HL-60/S4 treated with phorbol 12-myristate 13-acetate at 8.2 ng/mL for 4 days and 3 days (cell line): ENCODE results near the gene MYO18B.

Experiments
- in situ Hi-C: fragments of 300-500 bp; cut with MboI; formaldehyde crosslinking; loops from 2 replicates; pipeline ENCODE4 v1.15.0; 2022; ENCODE audit warnings: low sequenced_read_pairs

The MYO18B gene

DNA sequence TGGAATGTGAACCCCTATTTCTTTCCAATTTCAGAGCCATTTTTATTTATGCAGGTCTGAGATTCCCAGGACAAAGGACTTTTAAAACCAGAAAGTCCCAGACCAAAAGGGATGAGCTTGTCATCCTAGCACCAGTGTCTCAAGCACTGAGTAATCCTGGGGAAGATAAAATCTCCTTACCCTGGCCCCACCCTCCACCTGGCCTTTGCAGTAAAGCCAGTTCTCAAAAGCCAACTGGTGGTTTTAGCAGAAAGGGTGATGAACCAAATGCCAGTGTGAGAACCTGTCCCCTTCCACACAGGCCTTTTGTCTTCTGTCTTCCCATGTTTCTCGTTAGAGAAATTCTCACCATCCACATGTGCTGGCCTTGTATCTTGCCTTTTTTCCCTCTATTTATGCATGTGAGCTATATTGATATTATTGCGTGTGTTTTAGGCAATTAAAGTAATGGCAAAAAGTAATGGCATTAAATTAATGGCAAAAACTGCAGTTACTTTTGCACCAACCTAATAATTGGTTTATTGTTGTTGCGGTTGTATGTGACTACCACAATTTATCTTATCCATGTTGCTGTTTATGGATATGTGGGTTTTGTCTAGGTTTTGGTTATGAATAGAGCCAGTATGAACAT, 191.3 kb downstream of the MYO18B start:
- in situ Hi-C loops, result no loop called here

DNA sequence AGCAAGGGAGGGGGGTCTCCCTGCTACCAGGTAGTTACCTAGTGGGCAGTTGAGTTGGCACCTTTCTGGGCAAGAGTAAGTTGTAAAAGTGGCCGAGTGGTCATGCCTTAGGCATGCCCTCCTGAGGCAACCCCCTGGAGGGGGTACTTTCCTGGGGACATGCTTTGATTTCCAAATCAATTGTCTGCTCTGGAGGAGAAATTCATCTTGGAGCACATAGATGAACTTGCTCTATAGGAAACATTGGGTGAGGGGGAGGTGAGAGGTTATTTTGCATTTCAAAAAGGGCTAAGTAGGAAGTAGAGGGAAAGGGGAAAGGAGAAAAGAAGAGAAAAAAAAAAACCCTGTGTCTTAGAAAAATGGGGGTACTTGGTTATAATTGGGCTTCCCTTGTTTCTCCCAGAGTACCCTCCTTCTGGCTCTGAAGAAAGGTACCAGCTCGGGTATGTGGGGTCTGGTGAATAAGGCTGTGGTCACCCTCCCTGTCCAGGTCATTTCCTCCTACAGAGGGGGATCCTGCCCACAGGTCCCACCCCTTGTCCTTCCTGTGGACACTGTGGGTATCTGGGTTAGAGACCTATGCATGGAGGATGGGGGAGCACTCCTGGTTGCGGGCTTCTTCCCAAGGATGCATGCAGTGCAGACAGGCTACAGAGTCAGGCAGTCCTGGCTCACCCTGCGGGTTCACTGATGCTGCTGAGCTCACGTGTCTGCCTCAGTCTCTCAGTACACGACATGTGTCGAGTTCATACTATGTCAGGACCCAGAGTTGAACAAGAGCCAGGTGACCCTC, 193.5 kb downstream of the MYO18B start:
- in situ Hi-C loops, result no loop called here

DNA sequence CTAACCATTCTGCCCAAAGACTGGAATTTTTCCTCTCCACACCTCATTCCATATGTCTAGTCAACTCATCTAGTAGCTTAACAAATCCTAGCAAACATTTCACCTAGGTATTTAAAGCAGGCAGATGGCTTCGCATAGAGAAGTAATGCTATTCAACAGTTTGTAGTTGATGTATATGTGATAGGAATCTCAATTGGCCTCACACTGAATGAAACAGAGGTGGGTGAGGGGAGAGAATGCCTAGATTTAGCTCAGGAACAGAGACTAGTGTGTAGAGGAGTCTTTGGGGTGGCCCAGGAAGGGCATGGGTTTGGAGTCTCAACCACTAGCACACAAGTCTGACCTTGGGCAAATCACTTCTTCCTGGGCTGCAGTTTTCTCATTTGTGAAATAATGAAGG, 196.2 kb downstream of the MYO18B start:
- in situ Hi-C loops, result no loop called here

DNA sequence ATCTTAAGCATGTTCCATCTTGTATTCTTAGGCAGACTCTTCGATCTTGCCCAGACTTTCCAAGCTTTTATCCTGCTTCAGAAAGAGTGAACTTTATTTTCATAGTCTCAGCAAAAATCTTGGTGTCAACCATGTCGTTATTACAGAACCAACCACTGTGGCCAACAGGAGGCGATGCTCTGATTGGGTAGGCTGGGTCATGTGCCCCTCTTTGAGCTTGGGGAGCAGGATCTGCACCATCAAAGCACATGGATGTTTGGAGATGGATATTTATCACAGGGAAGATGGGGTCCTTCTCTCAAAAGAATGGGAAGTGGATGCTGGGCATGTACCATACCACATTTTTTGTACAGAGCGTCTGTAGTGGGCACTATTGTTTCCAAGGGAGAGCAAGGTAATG, 197.4 kb downstream of the MYO18B start:
- in situ Hi-C loops, result no loop called here

DNA sequence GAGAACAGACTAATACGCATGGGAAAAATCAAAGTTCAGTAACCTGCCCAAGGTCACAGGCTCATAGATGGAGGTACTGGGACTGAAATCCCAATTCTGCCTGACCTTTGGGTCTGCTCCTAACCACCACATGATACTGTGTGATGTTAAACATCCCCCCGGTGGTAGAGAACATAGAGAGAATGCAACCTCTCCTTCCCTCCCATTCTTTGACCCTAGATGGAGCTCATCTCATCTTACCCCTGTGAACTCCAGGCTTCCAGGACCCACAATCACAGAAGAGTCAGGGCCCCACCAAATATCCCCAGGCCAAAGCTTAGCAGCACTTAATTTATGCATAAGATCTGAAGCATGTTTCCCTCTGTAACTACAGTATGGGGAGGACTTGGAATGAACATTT, 198.5 kb downstream of the MYO18B start:
- in situ Hi-C loops, result no loop called here

DNA sequence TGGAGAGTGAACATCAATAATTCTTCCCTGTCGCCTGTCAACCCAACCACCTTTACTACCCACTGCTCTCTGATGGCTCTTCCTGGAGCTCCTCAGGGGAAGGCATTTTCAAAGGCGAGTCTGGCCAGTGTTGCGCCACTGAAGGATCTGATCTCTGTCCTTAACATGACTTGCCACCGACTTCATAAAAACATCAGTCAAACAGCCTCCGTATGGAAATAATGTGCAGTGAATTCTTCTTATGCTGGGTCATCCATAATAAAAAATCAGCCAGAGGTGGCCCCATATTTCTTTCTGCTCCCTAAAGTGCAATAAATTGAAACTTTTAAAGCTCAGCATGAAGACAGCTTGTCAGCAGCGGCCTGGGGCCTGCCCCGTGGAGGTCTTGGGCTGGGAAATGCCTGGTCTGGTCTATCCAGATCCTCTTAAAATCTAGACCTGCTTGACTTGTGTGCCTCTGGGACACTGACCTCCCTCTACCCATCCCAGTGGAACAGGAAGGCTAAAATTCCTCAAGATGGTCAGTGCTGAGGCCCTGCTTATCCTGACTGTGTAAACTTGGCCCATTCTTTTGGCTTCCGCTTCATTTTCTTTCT, 199.5 kb downstream of the MYO18B start:
- in situ Hi-C loops, result no loop called here

DNA sequence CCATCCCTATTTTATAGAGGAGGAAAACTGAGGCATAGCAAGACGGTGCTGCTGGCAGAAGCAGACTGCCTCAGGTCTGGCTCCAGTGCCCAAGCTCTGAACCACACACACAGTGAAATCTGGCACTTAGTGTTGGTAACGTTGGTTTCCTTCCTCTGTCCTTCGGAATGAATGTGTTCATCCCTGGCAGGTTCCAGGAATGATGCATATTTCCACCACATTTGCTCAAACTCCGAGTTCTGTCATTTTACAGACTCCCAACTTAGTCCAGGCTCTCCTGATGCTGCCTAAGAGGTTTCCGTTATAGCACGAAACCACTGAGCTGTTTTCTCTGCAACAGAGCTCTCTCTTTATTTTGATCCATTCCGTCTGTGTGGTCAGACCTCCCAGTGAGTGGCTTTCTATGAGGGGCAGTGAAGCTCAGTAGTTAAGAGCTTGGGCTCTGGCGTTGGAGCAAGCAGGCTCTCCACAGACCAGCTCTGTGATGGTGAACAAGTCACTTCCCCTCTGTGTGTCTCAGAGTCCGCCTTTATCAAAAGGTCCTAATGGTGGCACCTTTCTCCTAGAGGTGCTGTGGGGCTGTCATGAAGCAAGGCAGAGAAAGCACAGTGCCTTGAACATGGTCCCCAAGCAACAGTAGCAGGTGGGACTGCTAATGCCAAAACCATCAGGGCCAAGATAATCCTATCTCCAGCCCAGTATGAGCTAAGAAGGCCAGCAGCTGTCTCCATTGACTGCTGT, 200.3 kb downstream of the MYO18B start:
- in situ Hi-C loops, result no loop called here

DNA sequence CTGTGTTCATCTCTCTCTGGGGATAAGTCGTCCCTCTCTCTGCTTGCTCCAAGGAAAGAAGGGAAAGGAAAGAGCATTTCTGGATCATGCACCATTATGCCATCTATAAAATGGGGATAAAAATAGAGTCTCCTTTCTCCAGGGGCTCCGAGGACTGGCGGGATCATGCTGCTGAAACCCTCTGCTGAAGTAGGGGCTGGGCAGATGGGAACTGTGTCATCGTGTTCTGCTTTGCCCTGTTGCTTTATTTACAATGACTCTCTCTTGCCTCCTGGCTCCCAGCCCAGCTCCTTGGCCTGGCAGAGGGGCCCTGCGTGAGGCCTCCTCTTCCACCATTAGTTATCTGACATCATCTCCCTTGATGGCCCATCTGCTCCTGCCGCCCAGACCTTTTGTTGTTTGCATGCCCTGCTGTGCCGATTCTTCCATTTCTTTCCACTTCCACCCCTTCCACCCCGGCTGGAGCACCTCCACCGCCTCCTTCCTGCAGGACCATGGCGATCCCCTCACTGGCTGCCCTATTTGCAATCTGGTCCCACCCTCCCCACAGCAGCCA, 200.9 kb downstream of the MYO18B start:
- in situ Hi-C loops, result no loop called here

DNA sequence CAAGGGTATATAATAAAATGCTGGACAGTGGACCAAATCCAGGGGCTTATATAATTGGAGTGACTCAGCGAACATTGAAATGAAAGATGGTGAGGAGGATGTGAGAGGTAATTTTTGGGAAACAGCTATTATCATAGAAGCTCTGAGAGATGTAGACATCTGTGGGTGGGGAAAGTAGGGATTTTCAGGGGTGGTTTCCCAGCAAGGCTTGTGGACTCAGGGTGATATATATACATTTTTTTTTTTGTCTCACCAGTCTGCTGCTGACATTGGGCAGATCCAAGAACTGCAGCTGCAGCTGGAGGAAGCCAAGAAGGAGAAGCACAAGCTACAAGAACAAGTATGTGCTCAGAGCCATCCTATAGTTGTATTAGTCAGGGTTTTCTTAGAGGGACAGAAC, 208.1 kb downstream of the MYO18B start:
- in situ Hi-C loops, result no loop called here

DNA sequence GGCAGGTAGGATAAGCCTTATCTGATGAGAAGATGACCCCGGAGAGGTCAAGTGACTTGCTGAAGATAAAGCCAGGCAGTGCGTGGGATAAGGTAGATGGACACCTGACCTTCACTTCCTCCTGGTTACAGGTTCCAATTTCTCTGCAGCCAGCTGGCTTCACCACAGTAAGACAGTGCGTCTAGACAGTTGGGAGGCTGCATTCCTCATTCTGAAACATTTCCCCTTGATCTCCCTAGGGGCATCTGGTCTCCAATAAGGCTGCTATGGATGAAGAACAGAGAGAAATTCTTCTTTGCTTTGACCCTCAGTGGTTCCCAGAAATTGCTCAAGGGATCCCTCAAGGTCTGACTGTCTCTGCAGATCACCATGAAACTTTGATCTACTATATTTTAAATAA, 211.3 kb downstream of the MYO18B start:
- in situ Hi-C loops, result no loop called here

DNA sequence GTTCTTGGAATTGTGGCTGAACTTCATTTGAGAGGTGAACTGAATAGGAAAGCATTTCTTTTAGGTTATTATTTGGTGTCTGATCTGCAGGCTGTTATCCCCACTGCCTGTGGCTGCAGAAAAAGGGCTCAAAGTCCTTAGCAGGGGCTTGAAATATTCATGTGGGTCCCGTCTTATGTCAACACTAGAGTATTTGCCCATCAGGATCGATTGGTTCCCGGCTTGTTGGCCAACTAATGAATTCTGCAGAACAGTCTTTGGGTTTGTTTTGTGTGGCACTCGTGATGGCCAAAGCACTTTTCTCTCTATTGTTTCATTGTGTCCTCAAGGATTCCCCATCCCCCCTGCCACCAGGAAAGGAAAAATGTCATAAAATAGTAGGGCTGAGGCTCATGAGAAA, 211.9 kb downstream of the MYO18B start:
- in situ Hi-C loops, result no loop called here

DNA sequence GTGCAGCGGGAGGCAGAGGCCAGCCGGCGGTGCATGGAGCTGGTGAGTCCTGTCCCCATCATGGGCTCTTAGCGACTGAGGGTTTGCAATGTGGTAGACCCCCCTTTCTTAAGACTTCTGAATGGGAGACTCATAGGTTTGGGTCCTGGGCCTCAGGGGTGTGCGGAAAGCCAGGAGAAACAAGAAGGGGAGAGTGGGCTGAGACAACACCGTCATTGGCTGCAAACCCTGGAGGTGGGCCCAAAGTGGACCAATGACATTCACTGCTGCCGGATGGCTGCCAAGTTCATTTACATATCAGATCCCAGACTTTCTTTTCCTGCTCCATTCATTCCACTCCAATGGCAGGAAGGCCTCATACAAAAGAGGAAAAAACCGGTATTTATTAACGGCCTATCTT, 213.3 kb downstream of the MYO18B start:
- in situ Hi-C loops, result no loop called here

DNA sequence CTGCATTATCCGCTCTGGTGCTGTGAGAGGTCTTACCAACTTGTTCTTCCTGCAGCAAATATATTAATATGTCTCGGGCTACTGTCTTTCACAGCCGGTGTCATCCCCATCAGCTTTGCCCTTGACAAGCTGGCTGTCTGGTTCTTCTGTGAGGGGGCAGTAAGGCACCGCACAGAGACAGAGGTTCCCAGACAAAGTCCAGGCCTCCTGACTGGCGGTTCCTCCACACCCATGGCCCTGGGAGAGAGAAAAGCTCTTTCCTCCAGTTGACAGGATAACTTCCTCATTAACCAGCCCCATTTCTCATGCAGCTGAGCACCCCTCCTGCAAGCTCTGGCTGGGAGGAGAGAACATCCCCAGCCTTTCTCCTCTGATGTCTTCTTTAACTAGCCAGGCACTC, 214.8 kb downstream of the MYO18B start:
- in situ Hi-C loops, result no loop called here

DNA sequence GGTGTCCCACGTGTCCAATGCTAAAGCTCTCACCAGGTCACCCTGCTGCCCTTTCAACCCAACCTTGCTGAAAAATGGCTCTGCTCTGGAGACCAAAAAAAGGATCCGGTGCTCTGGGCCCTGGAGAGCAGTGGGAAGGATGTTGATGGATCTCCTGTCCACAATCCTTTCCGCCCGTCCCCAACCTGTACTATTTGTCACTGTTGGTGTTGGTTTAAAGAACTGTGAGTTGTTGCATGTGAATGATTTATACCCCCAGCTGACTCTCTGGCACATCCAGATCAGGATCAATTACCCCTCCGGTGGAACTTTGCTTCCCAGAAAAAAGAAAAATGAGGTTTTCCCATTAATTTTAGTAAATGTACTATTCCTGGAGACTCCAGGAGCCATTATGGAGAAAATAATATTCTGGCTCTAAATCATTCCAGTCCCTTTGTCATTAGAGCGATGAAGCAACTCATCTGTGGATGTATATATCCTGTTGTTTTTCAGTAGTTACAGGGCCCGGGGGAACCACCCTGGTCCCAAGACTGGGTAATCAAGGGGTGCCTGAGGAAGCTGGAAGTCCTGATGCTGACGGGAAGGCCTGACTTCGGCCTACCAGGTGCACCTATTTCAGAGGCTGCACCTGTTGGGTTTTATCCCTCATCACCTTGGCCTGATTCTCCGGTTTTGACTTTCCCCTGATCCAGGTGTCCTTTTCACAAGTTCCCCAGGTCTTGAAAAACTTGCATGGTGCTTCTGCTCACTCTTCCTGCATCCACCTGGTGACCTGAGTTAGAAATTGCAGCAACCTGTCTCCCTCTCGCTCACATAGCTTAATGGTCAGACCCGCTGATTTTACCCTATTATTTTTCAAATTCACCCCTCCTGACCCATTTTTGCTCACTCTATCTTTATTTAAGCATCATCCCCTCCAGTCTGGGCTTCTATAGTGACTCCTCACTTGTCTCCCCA, 218.1 kb downstream of the MYO18B start:
- in situ Hi-C loops, result no loop called here

DNA sequence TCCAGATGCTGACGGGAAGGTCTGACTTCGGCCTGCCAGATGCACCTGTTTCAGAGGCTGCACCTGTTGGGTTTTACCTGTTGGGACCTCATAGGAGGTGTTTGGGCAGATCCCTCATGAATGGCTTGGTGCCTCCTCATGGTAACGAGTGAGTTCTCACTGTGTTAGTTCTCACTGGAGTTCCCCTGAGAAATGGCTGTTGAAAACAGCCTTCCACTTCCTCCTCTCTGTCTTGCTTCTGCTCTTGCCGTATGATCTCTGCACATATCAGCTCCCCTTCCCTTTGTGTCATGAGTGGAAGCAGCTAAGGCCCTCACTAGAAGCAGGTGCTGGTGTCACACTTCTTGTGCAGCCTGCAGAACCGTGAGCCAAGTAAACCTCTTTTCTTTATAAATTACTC, 219.7 kb downstream of the MYO18B start:
- in situ Hi-C loops, result no loop called here

DNA sequence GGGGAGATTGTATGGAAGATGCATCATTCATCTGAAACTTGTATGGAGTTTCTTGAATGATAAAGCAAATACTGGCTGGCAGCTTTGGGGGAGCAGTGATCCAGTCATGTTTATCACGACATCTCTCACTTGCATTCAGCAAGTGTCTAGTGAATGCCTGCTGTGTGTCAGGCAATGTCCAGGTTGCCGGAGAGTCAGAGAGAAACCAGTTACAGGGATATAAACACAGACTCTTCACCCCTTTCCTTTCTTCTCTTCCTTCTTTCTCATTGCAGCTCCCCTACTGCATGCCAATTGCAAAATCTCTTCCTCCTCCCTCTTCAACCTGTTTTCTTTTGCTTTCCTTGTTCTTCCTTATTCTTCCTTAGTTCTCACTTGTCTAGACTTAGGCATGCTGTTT, 220.7 kb downstream of the MYO18B start:
- in situ Hi-C loops, result no loop called here

DNA sequence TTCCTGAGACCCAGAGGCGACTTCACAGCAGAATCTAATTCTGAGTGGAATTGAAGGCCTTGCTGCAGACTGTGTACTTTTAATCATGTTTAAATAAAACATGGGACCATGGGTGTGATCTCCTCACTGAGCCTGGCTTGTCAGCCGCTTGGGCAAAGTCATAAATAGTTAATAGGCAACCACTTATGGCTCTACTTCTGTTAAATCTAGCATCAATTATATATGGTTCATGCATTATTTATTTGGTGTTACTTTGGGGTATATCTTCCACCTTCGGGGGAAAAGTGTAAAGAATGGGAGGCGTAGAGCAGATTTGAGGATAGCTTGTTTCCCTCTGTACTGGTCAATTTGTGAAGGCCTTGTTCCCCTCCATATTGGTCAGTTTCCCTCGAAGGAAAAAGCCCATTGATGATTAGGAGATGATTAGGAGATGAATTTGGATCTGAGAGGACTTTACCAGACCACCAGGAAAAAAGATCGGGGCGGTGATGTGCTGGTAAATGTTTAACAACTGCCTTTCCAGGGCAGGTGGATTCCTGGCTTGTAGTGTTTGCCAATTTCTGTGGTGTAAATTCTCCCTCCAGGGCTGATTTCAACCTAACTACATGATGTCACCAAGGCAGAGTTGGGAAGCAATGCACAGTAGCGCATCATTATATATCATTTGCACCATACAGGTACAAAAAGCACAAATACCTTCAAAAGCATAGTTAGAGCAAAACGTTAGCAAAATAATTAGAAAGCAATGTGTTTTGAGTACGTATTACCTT, 223.2 kb downstream of the MYO18B start:
- in situ Hi-C loops, result no loop called here

DNA sequence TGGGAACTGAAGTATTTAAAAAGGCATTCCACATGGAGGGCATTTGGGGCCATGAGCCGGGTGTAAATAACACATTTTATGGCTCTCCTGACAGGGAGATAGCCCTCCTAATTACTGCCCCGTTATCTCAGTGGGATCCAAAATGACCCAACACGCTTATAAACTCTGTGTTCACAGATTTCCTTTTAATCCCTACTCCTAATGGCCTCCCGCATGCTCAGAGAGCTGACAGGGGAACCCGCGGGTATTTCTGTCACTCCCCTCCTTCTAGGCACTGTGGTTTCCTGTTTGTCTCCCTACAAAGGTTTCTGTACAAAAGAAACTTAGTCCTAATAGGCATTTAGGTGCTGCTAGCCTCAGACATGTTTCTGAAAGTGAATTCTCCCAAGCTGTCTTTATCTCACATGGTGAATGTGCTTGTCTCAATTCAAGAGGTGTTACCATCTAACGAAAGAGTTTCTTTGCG, 224.5 kb downstream of the MYO18B start:
- in situ Hi-C loops, result no loop called here

DNA sequence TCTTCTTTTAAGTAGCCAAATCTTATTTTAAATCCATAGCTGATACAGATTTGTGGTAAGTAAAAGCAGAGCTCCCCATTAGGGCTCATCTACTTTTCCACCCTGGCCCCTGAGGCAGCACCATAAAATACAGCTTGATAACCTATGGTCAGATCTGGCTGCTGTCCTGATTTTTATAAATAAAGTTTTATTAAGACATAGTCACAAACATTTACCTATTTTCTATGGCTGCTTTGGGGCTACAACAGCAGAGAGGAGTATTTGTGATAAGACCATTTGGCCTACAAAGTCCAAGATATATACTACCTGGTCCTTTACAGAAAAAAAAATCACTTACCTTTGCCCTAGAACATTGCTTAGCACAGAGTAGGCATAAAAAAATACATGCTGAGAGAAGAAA, 227.3 kb downstream of the MYO18B start:
- in situ Hi-C loops, result no loop called here
